ENCODE data around the gene KCNE4. TPM values are rescaled to one million over a fixed set of nuclear protein-coding genes. Genes with fewer than 3 reads are reported as not detected.

Gene KCNE4
- total and polyA plus RNA-seq, 2 experiments from 2014 or later: not detected

GRCh38 chr2:223069988-223070387 lies 18.0 kb downstream of the KCNE4 start (continued):
- TF ChIP-seq ZNF462 (CRISPR knock-in tag; IDR thresholded peaks at IDR 0.05): no peak
- TF ChIP-seq ZNF114 (CRISPR knock-in tag; IDR thresholded peaks at IDR 0.05): no peak
- no peak for TF ChIP-seq ZNF331 (CRISPR knock-in tag; IDR thresholded peaks at IDR 0.05; ENCODE audit: low read depth)
- TF ChIP-seq JUNB (IDR thresholded peaks at IDR 0.05; ENCODE audit: unreplicated experiment): no peak
- no peak for TF ChIP-seq NANOG (IDR thresholded peaks at IDR 0.05; ENCODE audit: borderline replicate concordance)
- no peak for TF ChIP-seq CTCF (conservative IDR thresholded peaks at IDR 0.05; ENCODE audit: low read depth in 2 of 2)
- no peak for TF ChIP-seq EZH2phosphoT487 (IDR thresholded peaks at IDR 0.05; ENCODE audit: unreplicated experiment)
- no peak for TF ChIP-seq POLR2AphosphoS5 (IDR thresholded peaks at IDR 0.05; ENCODE audit: low read depth)

- Histone ChIP-seq H3K36me3 (ENCODE audit: insufficient read depth) (no peaks in the 10 kb centered on the region), H3K27ac (ENCODE audit: low read depth) (no peak overlapping the region), H3F3A (replicated peaks; ENCODE audit: low read depth) (no peaks in the 10 kb centered on the region), H2AFZ (no peak overlapping the region), H3K4me1 (ENCODE audit: insufficient read depth) (no peaks in the 10 kb centered on the region), H3K27me3 (ENCODE audit: insufficient read depth) (no peaks in the 10 kb centered on the region), H3K4me3 (no peak overlapping the region), H3K79me2 (replicated peaks; ENCODE audit: insufficient read depth) (no peaks in the 10 kb centered on the region), H4K20me1 (replicated peaks; ENCODE audit: insufficient read depth) (0 out of 2 replicates have a peak, but pooled peaks cover 4% of the 10 kb centered on the region), H3K9me2 (ENCODE audit: insufficient read depth) (0 out of 2 replicates have a peak, but pooled peaks cover 4% of the 10 kb centered on the region), H3K4me2 (no peak overlapping the region)
- Mint-ChIP-seq H3K27ac (no peak overlapping the region), H3K36me3 (ENCODE audit: low read depth) (no peaks in the 10 kb centered on the region), H3K9me3 (no peaks in the 10 kb centered on the region), H3K27me3 (ENCODE audit: insufficient read depth, low read depth, poor library complexity) (no peaks in the 10 kb centered on the region), H3K4me1 (peaks cover 5% of the 10 kb centered on the region; the same call in 2 of the 3 replicates), H3K4me3 (no peak overlapping the region)
- TF ChIP-seq POLR2AphosphoS5 (IDR thresholded peaks at IDR 0.05; ENCODE audit: low read depth): no peak
- no peak for TF ChIP-seq ETS1 (IDR thresholded peaks at IDR 0.05)
- no peak for DNase-seq (ENCODE audit: low spot score)
- ATAC-seq: no peak
Measured at GRCh38 chr2:223071139-223071538, 19.1 kb downstream of the KCNE4 start.

All from GM23338 (cell line).